Lung (tissue), 12 donors: ENCODE data around the gene GJA5. TPM values are rescaled to one million over a fixed set of nuclear protein-coding genes. Genes with fewer than 3 reads are reported as not detected.

Source experiments
- ATAC-seq: fragments of 200-7000 bp; cut with Tn5 transposase; one replicate; pipeline ENCODE4 v1.9.1; 2020; ENCODE audit warnings: moderate number of reproducible peaks; ENCODE audit not compliant: insufficient read depth, low FRiP score
- DNase-seq, 3 donors: peaks; one replicate each; pipeline ENCODE4 v3.0.0-alpha.2; 2013 to 2017
- H3K27ac ChIP-seq, 2 donors: one replicate each; pipeline ENCODE4 v1.5.1; 2013; ENCODE audit warnings: mild to moderate bottlenecking in 2 of 2, moderate library complexity in 2 of 2, control low read depth in 1 of 2, inconsistent platforms in 1 of 2, low read depth in 1 of 2, low read length in 1 of 2
- H3K27me3 ChIP-seq, 3 donors: one replicate each; pipeline ENCODE4 v1.5.1; 2013; ENCODE audit warnings: low read length in 2 of 3; ENCODE audit not compliant: control insufficient read depth in 3 of 3, insufficient read depth in 3 of 3
- H3K36me3 ChIP-seq, 4 donors: one replicate each; pipeline ENCODE4 v1.5.1; 2013; ENCODE audit warnings: low read length in 4 of 4, mild to moderate bottlenecking in 1 of 4, moderate library complexity in 1 of 4; ENCODE audit not compliant: control insufficient read depth in 4 of 4, insufficient read depth in 4 of 4
- H3K4me1 ChIP-seq, 5 donors: one replicate each; pipeline ENCODE4 v1.5.1; 2013; ENCODE audit warnings: low read length in 5 of 5, mild to moderate bottlenecking in 2 of 5, moderate library complexity in 1 of 5; ENCODE audit not compliant: control insufficient read depth in 5 of 5, insufficient read depth in 5 of 5
- H3K4me3 ChIP-seq: one replicate; pipeline ENCODE4 v1.5.1; 2013; ENCODE audit warnings: mild to moderate bottlenecking, control low read depth, moderate library complexity
- H3K9ac ChIP-seq, 2 donors: one replicate each; pipeline ENCODE4 v1.5.1; 2013; ENCODE audit warnings: low read length in 2 of 2, control low read depth in 1 of 2; ENCODE audit not compliant: insufficient read depth in 1 of 2
- H3K9me3 ChIP-seq, 4 donors: one replicate each; pipeline ENCODE4 v1.5.1; 2013; ENCODE audit warnings: low read length in 3 of 4, mild to moderate bottlenecking in 1 of 4, moderate library complexity in 1 of 4; ENCODE audit not compliant: control insufficient read depth in 4 of 4, insufficient read depth in 3 of 4
- CTCF ChIP-seq: IDR thresholded peaks from 2 replicates; pipeline ENCODE4 v1.5.1; 2012; ENCODE audit warnings: mild to moderate bottlenecking; ENCODE audit errors: control extremely low read depth, extremely low read depth
- WGBS, 2 donors: extraction: QIAGEN DNeasy Blood & Tissue Kit; methylation state at CpG; one replicate each; pipeline ENCODE4 v1.1.7; 2013; 5-methylcytosine and 5-hydroxymethylcytosine counted together
- polyA plus RNA-seq, 2 donors: library from polyadenylated mRNA; stranded (reverse); fragments of 200-250 nt; gene quantifications; one replicate each; pipeline ENCODE4 v1.2.1, GENCODE V29; 2013
- total RNA-seq, 2 donors: library from RNA; depleted of rRNA in 1 of 2; stranded (reverse); fragments of >200 nt in 1 of 2; gene quantifications; one replicate each; pipeline ENCODE4 v1.2.1, GENCODE V29; 2014 to 2021
- donor health status: control.
- donor health status: control.
- donor health status: Bipolar disorder and iron deficiency.
- donor health status: healthy.
- donor health status: DM: yes; HTN: yes; CAD: no.

GJA5 gene
- total and polyA plus RNA-seq, 4 donors = 7.7 to 38.3 (median 18.5) TPM

- 80 to 88% methylated on average over 7 of the region's 7 CpGs for WGBS, 2 donors
- H3K27ac ChIP-seq = no peak overlapping the region
- H3K4me1 ChIP-seq = peaks cover 0 to 63% (median 23%) of the 10 kb centered on the region in 5 donors
- no peaks in the 10 kb centered on the region for H3K36me3 ChIP-seq
- TF ChIP-seq CTCF = no peak
- ATAC-seq = no peak
- H3K4me3 ChIP-seq = no peak overlapping the region
- H3K9me3 ChIP-seq = no peaks in the 10 kb centered on the region
- H3K27me3 ChIP-seq = peaks cover 0 to 29% (median 0%) of the 10 kb centered on the region in 3 donors
- DNase-seq = no peak
- no peak overlapping the region for H3K9ac ChIP-seq
Observed at GRCh38 chr1:147750618-147751217, 9.7 kb downstream of the GJA5 start.

GRCh38 chr1:147749792-147750191 lies 10.6 kb downstream of the GJA5 start:
- Histone ChIP-seq H3K4me1 (peaks cover 0 to 54% (median 14%) of the 10 kb centered on the region in 5 donors), H3K9me3 (no peaks in the 10 kb centered on the region), H3K9ac (no peak overlapping the region), H3K27me3 (peaks cover 0 to 36% (median 0%) of the 10 kb centered on the region in 3 donors), H3K4me3 (no peak overlapping the region), H3K27ac (peak overlapping the region in 1 of 2 donors; percentile 63), H3K36me3 (no peaks in the 10 kb centered on the region)
- ATAC-seq = no peak
- no peak for DNase-seq
- 97 to 98% methylated on average over 2 of the region's 2 CpGs for WGBS, 2 donors
- no peak for TF ChIP-seq CTCF

GRCh38 chr1:147748676-147749350 lies 11.6 kb downstream of the GJA5 start:
- WGBS, 2 donors = 80 to 94% methylated on average over 3 of the region's 3 CpGs
- peaks cover 0 to 44% (median 9%) of the 10 kb centered on the region in 5 donors for H3K4me1 ChIP-seq
- no peak for TF ChIP-seq CTCF
- H3K9ac ChIP-seq = no peak overlapping the region
- no peak overlapping the region for H3K4me3 ChIP-seq
- H3K27me3 ChIP-seq = peaks cover 0 to 36% (median 0%) of the 10 kb centered on the region in 3 donors
- H3K9me3 ChIP-seq = no peaks in the 10 kb centered on the region
- DNase-seq (peak in 1 of 3 donors; percentile 47), ATAC-seq (no peak)
- H3K27ac ChIP-seq = peak overlapping the region; percentile 17 to 63
- no peaks in the 10 kb centered on the region for H3K36me3 ChIP-seq
